ENCODE data around the gene TSR3.

TSR3 gene

DNA sequence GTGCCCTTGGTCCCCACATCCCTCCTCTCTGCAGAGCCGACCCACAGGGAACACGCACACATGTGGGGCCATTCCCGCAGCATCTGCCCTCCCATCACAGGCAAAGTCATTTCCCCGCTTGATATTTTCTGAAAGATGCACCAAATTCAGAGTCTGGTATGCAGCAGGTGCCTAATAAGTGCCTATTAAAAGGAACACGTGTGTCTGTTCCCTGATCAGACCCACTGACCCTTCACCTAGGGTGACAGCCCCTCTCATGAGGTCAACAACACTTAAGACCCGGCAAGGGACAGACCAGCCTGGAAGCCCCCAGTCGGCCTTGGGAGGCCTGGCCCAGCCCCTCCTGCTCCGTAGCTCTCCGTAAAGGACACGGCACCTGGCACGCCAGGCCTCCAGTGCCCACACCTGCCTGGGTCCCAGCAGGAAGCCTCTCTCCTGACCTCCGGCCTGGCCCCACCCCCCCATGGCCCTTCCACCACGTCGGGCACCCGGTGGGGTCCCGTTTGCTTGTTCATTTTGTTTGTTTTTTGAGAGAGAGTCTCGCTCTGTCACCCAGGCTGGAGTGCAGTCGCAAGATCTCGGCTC lies 42.8 kb upstream of the TSR3 start:
- H3K4me3 ChIP-seq = no peak overlapping the region
- no peak overlapping the region for H3K27ac ChIP-seq
- DNase-seq (ENCODE audit: low spot score) = no peak
- TF ChIP-seq, protein P1, sequence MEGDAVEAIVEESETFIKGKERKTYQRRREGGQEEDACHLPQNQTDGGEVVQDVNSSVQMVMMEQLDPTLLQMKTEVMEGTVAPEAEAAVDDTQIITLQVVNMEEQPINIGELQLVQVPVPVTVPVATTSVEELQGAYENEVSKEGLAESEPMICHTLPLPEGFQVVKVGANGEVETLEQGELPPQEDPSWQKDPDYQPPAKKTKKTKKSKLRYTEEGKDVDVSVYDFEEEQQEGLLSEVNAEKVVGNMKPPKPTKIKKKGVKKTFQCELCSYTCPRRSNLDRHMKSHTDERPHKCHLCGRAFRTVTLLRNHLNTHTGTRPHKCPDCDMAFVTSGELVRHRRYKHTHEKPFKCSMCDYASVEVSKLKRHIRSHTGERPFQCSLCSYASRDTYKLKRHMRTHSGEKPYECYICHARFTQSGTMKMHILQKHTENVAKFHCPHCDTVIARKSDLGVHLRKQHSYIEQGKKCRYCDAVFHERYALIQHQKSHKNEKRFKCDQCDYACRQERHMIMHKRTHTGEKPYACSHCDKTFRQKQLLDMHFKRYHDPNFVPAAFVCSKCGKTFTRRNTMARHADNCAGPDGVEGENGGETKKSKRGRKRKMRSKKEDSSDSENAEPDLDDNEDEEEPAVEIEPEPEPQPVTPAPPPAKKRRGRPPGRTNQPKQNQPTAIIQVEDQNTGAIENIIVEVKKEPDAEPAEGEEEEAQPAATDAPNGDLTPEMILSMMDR (IDR thresholded peaks at IDR 0.05) = no peak

DNA sequence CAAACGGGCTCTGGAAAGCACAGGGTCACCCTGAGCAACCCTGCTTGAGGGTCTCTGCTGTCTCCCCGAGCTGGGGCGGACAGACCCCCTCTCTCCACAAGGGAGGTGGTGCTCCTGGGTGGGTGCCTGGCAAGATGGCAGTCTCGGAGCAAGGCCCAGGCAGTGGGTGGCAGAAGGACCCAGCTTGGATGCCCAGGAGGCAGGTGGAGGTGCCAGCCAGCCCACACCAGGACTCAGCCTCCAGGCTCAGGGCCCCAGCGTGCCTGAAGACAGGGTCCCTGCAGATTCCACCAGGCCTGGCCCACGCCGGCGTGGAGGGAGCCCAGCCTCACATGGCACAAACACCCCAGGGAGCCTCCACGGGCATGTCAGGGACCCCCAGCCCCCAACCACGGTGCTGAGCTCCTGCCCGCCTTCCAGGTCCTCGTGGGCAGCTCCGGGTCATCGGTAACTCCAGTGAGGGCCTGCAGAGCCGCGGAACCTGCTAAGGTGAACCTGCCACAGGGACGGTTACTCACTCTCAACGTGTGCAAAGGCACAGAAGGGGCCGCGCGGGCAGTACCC lies 42.0 kb upstream of the TSR3 start:
- no peak for DNase-seq (ENCODE audit: low spot score)
- Histone ChIP-seq H3K27ac (no peak overlapping the region), H3K4me3 (no peak overlapping the region)
- TF ChIP-seq, protein P1 (IDR thresholded peaks at IDR 0.05) = no peak

DNA sequence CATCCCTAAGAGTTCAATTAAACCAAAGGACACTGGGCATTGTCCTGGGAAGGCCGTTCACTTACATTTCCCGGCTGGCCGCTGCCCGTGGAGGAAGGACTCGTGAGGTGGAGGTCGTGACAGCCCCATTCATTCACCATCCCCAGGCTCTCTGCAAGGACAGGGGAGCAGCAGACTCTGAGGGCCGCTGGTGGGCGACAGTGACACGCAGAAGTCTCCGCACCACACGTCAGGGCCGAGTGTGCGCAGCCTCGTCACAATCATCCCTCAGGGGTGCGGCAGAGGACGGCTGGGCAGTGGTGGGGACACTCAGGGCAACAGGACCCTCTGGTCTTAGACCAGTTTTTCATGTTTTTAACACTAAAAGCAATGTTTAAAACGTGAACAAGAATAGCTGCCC lies 41.1 kb upstream of the TSR3 start:
- TF ChIP-seq, protein P1 (IDR thresholded peaks at IDR 0.05) = no peak
- no peak for DNase-seq (ENCODE audit: low spot score)
- H3K4me3 ChIP-seq = no peak overlapping the region
- H3K27ac ChIP-seq = no peak overlapping the region

DNA sequence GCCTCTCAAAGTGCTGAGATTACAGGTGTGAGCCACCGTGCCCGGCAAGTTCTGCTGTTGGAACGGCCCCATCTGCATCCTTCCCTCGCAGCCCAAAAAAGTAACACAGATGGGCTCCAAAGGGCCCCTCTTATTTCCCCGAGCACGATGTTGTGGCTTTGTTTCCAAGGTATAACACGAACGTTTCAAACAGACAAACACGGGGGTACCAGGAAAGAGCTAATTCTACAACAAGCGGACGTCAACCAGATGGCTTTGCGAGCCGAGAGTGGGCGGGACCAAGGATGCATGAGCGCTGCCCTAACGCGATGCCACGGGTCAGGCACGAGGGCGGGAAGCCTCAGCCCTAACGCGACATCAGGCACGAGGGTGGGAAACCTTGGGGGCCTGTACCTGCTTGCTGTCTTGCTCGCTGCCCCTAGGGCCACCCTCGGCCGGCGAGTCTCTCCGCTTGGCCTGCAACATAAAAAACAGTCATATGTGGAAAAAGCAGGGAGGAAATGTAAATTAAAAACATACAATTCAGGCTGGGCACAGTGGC lies 38.6 kb upstream of the TSR3 start:
- TF ChIP-seq, protein P1 (IDR thresholded peaks at IDR 0.05) = no peak
- Histone ChIP-seq H3K4me3 (no peak overlapping the region), H3K27ac (no peak overlapping the region)
- no peak for DNase-seq (ENCODE audit: low spot score)

DNA sequence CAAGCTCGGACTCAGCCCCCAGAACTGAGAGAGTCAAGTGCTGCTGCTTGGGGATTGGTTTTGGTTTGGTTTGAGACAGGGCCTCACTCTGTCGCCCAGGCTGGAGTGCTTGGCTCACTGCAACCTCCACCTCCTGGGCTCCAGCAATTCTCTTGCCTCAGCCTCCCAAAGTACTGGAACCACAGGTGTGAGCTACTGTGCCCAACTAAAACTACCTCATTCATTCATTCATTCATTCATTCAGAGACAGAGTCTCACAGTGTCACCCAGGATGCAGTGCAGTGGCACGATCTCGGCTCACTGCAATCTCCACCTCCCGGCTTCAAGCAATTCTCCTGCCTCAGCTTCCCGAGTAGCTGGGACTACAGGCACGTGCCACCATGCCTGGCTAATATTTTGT lies 38.1 kb upstream of the TSR3 start:
- TF ChIP-seq, protein P1 (IDR thresholded peaks at IDR 0.05) = no peak
- Histone ChIP-seq H3K4me3 (no peak overlapping the region), H3K27ac (no peak overlapping the region)
- DNase-seq (ENCODE audit: low spot score) = no peak

DNA sequence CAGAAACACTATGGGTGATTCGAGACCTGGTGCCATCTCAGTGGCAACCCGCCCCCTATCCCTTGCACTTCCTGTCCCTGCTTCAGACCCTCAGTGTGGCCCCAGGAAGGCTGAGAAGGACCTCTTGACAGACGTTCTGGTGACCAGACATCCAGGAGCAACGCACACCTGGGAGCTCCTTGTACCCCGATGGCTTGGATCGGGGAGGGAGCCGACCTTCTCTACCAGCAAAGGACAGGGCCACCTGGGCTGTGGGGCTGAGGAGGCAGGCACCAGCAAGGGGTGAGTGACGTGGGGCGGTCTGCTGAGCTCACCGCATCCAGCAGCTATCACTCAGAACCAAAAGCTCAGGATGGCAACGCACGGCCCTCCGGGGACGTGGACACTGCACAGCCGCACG lies 35.7 kb upstream of the TSR3 start:
- no peak for DNase-seq (ENCODE audit: low spot score)
- no peak overlapping the region for H3K4me3 ChIP-seq
- TF ChIP-seq, protein P1 (IDR thresholded peaks at IDR 0.05) = no peak
- no peak overlapping the region for H3K27ac ChIP-seq

DNA sequence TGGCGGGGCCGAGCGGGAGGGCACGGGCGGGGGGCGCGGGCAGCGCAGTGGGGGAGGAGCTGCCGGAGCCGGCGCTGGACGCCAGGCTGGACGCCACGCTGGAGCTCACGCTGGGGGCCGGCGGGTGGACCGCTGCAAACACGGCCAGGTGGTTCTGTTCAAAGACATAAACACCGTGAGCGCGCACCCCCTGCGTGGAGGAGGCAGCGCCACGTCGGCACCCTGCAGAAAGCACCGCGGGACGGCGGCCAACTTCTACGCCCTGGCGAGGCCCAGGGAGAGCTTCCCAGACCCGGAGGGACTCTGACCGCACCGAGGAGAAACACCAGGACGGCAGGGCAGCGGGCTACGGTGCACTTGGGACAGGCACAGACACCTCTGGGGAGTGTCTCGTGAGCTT lies 33.6 kb upstream of the TSR3 start:
- no peak for DNase-seq (ENCODE audit: low spot score)
- Histone ChIP-seq H3K4me3 (no peak overlapping the region), H3K27ac (no peak overlapping the region)
- TF ChIP-seq, protein P1 (IDR thresholded peaks at IDR 0.05) = no peak

Data from coronary artery (tissue), 2 donors.